ENCODE measurements around the gene RIPK4.
A peak's percentile ranks its signal among the peaks of the same experiment; 100 is the strongest.

The RIPK4 gene

DNA sequence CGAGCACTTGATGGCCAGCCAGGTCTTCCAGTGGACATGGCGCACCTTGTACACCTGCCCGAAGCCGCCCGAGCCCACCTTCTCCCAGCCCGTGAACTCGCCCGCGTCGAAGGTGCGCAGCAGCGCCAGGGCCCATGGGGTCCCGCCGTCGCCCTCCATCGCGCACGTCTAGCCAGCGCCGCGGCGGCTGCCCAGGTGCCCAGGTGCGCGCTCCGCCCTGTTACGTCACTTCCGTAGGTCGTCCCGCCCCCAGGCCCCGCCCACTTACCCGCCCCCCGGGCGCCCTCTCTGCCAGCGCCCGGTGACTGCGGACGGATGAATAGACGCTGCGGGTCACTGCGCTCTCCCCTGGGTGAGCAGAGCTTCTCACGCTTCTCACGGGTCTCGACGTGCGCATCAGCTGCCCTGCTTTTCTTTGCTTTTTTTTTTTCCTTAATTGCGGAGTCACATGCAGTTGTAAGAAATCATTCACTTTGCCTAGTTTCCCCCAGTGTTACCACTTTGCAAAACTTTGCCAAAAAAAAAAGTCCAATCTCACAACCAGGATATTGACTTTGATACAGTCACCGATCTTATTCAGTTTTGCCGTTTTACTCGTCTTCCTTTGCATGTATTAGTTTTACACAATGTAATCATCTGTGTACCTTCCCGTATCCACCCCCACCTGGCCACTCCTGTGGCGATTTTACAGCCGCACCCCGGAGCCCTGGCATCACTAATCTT is at the start of gene RIPK4:
TSS of gene RIPK4 (minus strand) at position 170 of the 723 bp plus-strand sequence. CDS start at position 159, 11 bp downstream.
- Mint-ChIP-seq H3K36me3 (peaks cover 0 to 4% of the 10 kb centered on the region in 2 donors), H3K27me3 (peaks cover 76 to 91% of the 10 kb centered on the region in 2 donors), H3K9me3 (peaks cover 0 to 3% of the 10 kb centered on the region in 2 donors), H3K27ac (peak within 1 kb of the TSS; percentile 83), H3K4me3 (peak within 1 kb of the TSS; percentile 65 to 82), H3K4me1 (peaks cover 20 to 39% of the 10 kb centered on the region in 2 donors)
- DNase-seq: peak; percentile 31
- ATAC-seq (replicated peaks): peak; percentile 72 to 86

DNA sequence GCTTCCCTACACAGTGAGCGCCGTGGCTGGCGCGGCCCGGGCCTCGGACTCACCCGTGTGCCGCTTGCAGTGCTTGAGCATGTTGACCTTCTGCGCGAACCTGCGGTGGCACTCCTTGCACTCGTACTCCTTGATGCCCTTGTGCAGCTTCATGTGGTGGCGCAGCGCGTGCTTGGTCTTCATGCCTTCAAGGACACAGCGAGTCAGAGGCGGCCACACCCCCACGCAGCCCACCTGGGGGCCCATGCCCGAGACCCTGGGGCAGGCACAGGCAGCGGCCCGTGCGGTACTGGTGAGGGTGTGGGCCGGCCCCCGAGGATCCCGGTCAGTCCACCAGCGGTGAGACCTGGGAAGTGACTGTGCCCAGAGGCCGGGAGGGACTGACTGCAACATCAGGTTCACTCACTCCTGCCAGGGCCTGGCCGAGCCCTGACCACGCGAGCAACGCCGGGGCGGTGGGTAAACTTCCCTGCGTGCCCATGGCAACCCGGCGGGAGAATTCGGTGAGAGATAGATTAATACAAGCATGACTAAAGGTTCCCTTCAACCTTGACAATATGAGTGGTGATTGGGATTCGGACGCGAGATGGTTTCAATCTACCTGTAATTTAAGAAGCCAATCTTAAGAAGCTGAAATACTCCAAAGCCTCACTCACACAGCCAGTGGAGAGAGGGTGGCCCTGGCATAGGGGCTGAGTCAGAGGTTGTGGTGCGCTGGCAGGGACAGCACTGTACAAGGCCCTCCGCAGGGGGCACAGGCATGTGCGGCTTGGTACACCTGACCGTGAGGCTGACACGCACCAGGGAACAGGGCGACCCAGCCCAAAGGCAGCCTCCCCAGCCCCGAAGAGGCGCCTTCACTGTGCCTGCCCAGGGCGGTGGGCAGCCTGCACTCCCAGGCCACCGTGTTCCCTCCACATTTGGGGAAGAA is 49.1 kb upstream of the RIPK4 start:
- H3K4me1 Mint-ChIP-seq: peaks cover 3 to 11% of the 10 kb centered on the region in 2 donors
- no peaks in the 10 kb centered on the region for H3K27me3 Mint-ChIP-seq
- no peak overlapping the region for H3K27ac Mint-ChIP-seq
- H3K4me3 Mint-ChIP-seq: no peak overlapping the region
- ATAC-seq (replicated peaks) (peak in 1 of 2 donors; percentile 14), DNase-seq (no peak)
- no peaks in the 10 kb centered on the region for H3K9me3 Mint-ChIP-seq
- peaks cover 33 to 51% of the 10 kb centered on the region in 2 donors for H3K36me3 Mint-ChIP-seq

DNA sequence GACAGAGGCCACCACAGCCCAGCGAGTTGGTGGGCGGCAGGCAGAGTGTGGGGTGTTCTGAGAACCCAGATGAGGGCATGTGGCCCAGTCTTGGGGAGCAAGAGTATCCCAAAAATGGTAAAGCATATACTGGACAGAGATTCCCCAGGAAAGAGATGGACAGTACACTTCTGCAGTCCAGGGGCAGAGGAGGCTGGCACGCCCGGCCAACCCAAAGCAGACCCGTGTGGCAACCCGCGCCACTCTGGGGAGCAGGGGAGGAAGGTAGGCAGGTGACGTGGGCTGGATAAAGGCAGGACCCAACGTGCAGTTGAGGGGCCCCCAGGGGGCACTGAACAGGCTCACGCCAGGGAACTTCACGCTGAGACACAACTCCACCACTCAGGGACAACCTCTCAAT is 46.4 kb upstream of the RIPK4 start:
- Mint-ChIP-seq H3K36me3 (peaks cover 33 to 50% of the 10 kb centered on the region in 2 donors), H3K4me1 (peaks cover 2 to 11% of the 10 kb centered on the region in 2 donors), H3K4me3 (no peak overlapping the region), H3K27ac (no peak overlapping the region), H3K27me3 (no peaks in the 10 kb centered on the region), H3K9me3 (no peaks in the 10 kb centered on the region)
- DNase-seq (no peak), ATAC-seq (replicated peaks) (no peak)

DNA sequence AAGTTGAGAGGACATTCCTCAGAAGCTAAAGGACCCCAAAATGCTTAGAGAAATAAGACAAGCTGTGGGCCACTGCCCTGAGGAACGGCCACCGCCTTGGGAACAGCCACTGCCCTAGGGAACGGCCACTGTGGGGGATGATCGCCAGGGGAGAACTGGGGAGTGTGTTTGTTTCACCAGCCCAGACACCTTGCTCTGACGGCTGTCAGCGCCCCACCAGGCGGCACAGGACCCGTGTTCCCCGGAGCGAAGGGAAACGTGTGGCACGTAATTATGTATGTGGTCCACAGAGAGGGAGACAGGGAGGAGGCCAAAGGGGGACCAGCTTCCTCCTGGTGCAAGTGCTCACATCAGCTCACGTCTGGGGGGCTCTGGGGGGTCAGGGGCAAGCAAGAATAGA is 45.8 kb upstream of the RIPK4 start:
- Mint-ChIP-seq H3K4me3 (no peak overlapping the region), H3K27me3 (no peaks in the 10 kb centered on the region), H3K27ac (no peak overlapping the region), H3K9me3 (no peaks in the 10 kb centered on the region), H3K4me1 (peaks cover 2 to 11% of the 10 kb centered on the region in 2 donors), H3K36me3 (peaks cover 35 to 55% of the 10 kb centered on the region in 2 donors)
- no peak for ATAC-seq (replicated peaks)
- no peak for DNase-seq

DNA sequence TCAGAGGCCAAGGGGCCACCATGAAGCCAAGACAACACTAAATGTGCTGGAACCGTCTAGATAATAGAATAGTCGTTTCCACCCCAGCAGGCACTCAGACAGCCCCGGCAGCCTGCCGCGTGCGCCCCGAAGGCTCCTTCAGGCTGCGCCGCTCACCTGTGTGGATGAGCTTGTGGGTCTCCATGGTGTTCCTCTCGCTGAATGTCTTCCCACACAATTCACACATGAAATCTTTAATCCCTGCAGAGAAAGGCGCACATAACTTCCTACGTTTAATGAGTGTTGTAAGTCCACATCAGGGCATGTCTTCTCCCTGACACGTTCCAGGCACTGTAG is 43.7 kb upstream of the RIPK4 start:
- no peak overlapping the region for H3K27ac Mint-ChIP-seq
- no peak overlapping the region for H3K4me3 Mint-ChIP-seq
- no peaks in the 10 kb centered on the region for H3K27me3 Mint-ChIP-seq
- ATAC-seq (replicated peaks): no peak
- no peak for DNase-seq
- peaks cover 37 to 67% of the 10 kb centered on the region in 2 donors for H3K36me3 Mint-ChIP-seq
- H3K9me3 Mint-ChIP-seq: peaks cover 7 to 9% of the 10 kb centered on the region in 2 donors
- no peaks in the 10 kb centered on the region for H3K4me1 Mint-ChIP-seq

DNA sequence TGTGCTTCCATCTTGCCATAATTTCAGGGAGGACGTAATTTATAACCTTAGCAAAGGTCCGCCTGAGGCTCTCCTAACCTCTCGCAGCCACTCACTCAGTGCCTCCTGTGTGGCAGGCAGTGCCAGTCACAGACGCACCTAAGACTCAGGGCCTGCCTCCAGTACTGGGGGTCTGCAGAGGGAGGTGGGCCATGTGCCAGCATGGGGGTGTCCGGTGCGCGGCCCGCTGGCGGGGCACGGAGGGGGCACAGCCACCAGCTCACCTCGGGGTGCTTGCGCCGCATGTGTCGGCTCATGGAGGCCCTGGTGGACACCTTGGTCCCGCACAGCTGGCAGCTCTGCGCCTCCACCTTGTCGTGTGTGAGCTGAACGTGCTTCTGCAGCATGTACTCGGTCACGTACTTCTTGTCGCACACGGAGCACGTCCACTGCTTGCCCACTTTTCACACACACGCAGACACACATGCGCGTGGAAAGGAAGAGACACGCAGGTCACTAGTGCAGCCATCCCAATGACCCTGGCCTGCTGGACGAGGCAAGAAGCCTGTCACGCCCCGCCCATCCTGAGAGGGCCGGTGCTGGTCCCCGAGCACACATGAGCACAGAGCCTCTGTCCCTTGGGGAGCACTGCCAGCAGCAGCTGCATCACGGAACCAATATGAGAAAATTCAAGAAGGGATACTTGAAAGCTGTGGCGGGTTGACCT is 43.2 kb upstream of the RIPK4 start:
- H3K9me3 Mint-ChIP-seq: peaks cover 7 to 9% of the 10 kb centered on the region in 2 donors
- H3K27ac Mint-ChIP-seq: no peak overlapping the region
- DNase-seq (no peak), ATAC-seq (replicated peaks) (no peak)
- H3K4me3 Mint-ChIP-seq: no peak overlapping the region
- no peaks in the 10 kb centered on the region for H3K27me3 Mint-ChIP-seq
- no peaks in the 10 kb centered on the region for H3K4me1 Mint-ChIP-seq
- H3K36me3 Mint-ChIP-seq: peaks cover 38 to 68% of the 10 kb centered on the region in 2 donors

DNA sequence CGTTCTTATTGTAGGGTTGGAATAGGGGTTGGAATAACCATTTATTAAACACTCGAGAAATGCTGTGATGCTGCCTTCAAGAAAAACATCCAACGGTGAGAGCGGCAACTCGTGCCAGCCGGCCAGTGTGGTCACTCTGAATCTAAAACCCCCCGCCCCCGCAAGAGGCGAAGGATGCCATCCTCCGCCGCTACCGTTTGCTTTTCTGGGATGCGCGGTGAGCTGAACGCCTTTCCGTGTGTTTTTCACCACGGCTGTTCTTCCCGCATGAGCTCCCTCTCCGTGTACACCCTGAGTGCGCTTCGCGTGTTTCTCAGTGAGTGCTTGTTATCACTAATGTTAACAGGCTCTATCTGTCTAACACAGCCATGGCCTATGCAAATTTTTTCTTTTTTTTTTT is 42.0 kb upstream of the RIPK4 start:
- peaks cover 42 to 69% of the 10 kb centered on the region in 2 donors for H3K36me3 Mint-ChIP-seq
- ATAC-seq (replicated peaks) (no peak), DNase-seq (no peak)
- no peak overlapping the region for H3K27ac Mint-ChIP-seq
- H3K4me1 Mint-ChIP-seq: no peaks in the 10 kb centered on the region
- no peak overlapping the region for H3K4me3 Mint-ChIP-seq
- H3K9me3 Mint-ChIP-seq: peaks cover 7 to 9% of the 10 kb centered on the region in 2 donors
- no peaks in the 10 kb centered on the region for H3K27me3 Mint-ChIP-seq

DNA sequence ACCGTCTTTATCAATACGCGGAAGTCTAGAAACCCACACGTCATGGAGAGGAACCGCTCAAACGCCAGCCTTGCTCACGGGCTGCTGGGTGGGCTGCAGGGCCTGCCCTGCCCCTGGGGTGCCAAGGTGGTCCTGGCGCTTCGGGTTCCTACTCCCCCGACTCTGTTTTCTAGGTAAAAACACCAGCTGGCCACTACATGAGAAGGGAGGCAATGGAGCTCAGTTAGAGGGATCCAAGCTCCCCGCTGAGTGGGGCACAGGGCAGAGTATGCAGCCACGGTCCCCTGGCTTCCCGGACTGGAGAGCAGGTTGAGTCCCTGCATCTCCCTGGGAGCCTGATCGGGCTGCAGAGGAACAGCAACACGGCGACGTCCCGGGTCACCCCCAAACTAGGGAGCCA is 41.2 kb upstream of the RIPK4 start:
- peaks cover 40 to 62% of the 10 kb centered on the region in 2 donors for H3K36me3 Mint-ChIP-seq

DNA sequence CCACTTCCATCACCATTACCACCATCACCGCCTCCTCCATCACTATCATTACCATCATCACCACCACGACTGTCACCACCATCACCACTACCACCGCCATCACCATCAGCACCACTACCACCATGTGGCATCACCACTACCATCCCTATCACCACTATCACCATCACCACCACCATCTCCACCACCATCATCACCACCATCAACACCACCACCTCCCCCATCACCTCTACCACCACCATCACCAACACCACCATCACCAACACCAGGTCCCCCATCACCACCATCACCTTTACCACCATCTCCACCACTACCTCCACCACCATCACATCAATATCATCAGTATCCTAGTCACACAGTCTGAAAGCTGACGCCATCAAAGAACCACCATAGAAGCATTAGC is 39.9 kb upstream of the RIPK4 start:
- no peaks in the 10 kb centered on the region for H3K27me3 Mint-ChIP-seq
- ATAC-seq (replicated peaks) (no peak), DNase-seq (no peak)
- H3K4me1 Mint-ChIP-seq: no peaks in the 10 kb centered on the region
- peaks cover 43 to 60% of the 10 kb centered on the region in 2 donors for H3K36me3 Mint-ChIP-seq
- peaks cover 7 to 9% of the 10 kb centered on the region in 2 donors for H3K9me3 Mint-ChIP-seq
- H3K4me3 Mint-ChIP-seq: no peak overlapping the region
- H3K27ac Mint-ChIP-seq: no peak overlapping the region

More for the DNA sequence above, 41.2 kb upstream of the RIPK4 start:
- DNase-seq (no peak), ATAC-seq (replicated peaks) (no peak)
- no peak overlapping the region for H3K27ac Mint-ChIP-seq
- no peaks in the 10 kb centered on the region for H3K27me3 Mint-ChIP-seq
- no peak overlapping the region for H3K4me3 Mint-ChIP-seq
- H3K9me3 Mint-ChIP-seq: peaks cover 7 to 9% of the 10 kb centered on the region in 2 donors
- H3K4me1 Mint-ChIP-seq: no peaks in the 10 kb centered on the region

DNA sequence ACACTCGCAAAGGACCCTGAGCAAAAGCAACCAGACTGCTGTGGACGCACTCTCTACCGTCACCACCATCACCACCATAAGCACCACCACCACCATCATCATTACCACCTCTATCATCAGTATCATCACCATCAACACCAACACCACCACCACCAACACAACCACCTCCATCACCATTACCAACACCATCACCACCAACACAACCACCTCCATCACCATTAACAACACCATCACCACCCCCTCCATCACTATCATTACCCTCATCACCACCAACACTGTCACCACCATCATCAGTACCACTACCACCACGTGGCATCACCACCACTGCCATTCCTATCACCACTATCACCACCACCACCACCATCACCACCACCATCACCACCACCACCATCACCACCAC is 38.8 kb upstream of the RIPK4 start:
- Mint-ChIP-seq H3K27me3 (no peaks in the 10 kb centered on the region), H3K9me3 (peaks cover 7 to 9% of the 10 kb centered on the region in 2 donors), H3K4me3 (no peak overlapping the region), H3K27ac (no peak overlapping the region), H3K4me1 (no peaks in the 10 kb centered on the region), H3K36me3 (peaks cover 47 to 64% of the 10 kb centered on the region in 2 donors)
- ATAC-seq (replicated peaks): no peak
- no peak for DNase-seq

DNA sequence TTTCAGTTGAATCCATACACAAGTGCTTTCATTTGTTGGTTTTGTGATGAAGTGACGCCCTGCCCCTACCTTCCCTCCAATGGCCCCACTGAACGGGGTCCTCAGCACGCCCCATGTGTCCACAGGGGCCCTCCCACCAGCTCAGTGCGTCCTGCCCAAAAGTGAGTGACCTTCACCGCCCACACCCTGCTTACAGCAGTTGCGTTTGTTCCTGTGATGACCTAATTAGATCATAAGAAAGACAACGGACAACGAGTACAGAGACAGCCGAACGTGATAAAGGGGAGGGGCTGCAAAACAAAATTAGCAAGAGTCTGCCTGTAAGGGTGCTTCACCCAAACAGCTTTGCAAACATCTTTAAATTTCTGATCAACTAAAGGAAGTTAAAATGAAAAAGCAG is 38.2 kb upstream of the RIPK4 start:
- no peak overlapping the region for H3K27ac Mint-ChIP-seq
- peaks cover 47 to 64% of the 10 kb centered on the region in 2 donors for H3K36me3 Mint-ChIP-seq
- no peaks in the 10 kb centered on the region for H3K4me1 Mint-ChIP-seq
- no peak overlapping the region for H3K4me3 Mint-ChIP-seq
- H3K27me3 Mint-ChIP-seq: no peaks in the 10 kb centered on the region
- DNase-seq (no peak), ATAC-seq (replicated peaks) (no peak)
- peaks cover 7 to 9% of the 10 kb centered on the region in 2 donors for H3K9me3 Mint-ChIP-seq

DNA sequence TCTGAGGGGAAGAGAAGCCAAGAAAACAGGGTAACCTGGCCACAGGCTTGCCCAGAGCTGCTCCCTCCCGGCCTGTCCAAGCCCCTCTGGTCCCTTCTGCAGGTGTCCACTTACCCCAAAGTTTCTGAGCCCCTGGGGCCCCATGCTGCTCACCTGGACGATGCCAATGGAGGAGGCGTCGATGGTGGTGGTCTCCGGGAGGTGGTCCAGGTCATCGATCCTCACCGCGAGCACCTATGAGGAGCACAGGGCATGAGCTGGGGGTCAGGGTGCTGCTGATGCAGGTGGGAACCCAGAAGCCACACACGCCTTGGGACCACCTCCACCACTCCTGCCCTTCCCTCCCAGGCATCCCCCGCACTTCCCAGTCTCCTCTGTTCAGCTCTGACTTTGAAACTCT is 37.5 kb upstream of the RIPK4 start:
- Mint-ChIP-seq H3K4me3 (no peak overlapping the region), H3K27me3 (no peaks in the 10 kb centered on the region), H3K27ac (no peak overlapping the region), H3K4me1 (no peaks in the 10 kb centered on the region), H3K36me3 (peaks cover 45 to 64% of the 10 kb centered on the region in 2 donors), H3K9me3 (peaks cover 7 to 9% of the 10 kb centered on the region in 2 donors)
- DNase-seq (no peak), ATAC-seq (replicated peaks) (no peak)

DNA sequence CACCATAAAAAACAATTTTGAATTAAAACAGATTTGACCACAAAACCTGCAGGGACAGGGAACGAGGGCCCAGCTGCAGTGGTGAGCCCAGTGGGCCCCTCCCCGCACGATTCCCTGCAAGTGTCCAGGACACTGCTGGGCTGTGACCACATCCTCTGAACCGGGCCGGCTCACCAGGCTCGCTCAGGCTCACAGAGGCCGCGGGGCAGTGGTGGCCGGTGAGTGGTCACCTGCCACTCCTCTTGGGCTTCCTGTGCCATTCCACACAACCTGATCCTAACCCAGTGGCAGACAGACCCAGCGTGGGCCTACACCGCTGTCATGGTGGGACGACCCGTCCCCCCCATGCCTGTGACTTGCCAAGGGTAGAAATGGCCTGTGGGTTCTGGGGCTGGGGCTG is 36.5 kb upstream of the RIPK4 start:
- no peak overlapping the region for H3K4me3 Mint-ChIP-seq
- H3K27ac Mint-ChIP-seq: no peak overlapping the region
- ATAC-seq (replicated peaks) (no peak), DNase-seq (no peak)
- H3K4me1 Mint-ChIP-seq: no peaks in the 10 kb centered on the region
- peaks cover 50 to 70% of the 10 kb centered on the region in 2 donors for H3K36me3 Mint-ChIP-seq
- no peaks in the 10 kb centered on the region for H3K27me3 Mint-ChIP-seq
- H3K9me3 Mint-ChIP-seq: peaks cover 7 to 9% of the 10 kb centered on the region in 2 donors

DNA sequence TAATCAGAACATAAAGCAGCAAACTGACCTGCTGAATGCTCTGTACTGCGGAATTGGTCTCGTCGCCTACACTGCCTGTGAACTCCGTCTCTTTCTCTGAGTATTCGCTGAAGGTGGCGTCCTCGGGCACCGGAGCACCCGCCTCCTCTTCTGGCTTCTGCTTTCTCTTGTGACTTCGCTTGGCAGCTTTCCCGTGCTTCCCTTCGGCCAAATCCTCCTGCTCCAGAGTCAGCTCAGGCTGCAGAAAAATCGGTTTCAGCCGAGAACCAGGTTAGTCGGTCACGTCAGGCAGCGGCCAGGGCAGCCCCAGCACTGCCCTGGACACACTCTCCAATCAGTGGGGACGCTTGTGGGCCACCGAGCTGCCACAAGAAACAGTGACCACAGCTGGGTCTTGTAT is 35.8 kb upstream of the RIPK4 start:
- Mint-ChIP-seq H3K27me3 (no peaks in the 10 kb centered on the region), H3K27ac (no peak overlapping the region), H3K36me3 (peaks cover 55 to 69% of the 10 kb centered on the region in 2 donors), H3K4me1 (no peaks in the 10 kb centered on the region), H3K9me3 (peaks cover 7 to 9% of the 10 kb centered on the region in 2 donors), H3K4me3 (no peak overlapping the region)
- DNase-seq (no peak), ATAC-seq (replicated peaks) (no peak)
